Superior temporal gyrus (tissue), 1 donor: ENCODE results near the gene SLC25A29.
"Not testable (repeated sequence)": the region's sequence is repeated elsewhere in the genome, so short reads cannot be mapped to it uniquely, and the experiment has no call there.

Source experiments
- DNase-seq: peaks from one replicate; pipeline ENCODE4 v3.0.0-alpha.2; 2016; ENCODE audit errors: extremely low spot score

Gene SLC25A29

GRCh38 chr14:100293497-100294212 is 12.6 kb downstream of the SLC25A29 start:
- DNase-seq, result no peak

- DNase-seq, result no peak
These were observed 13.3 kb downstream of the SLC25A29 start for GRCh38 chr14:100292776-100293461.

- no peak for DNase-seq
These were observed 13.9 kb downstream of the SLC25A29 start for GRCh38 chr14:100292301-100292775.

- no peak for DNase-seq
These were observed 14.8 kb downstream of the SLC25A29 start for GRCh38 chr14:100291305-100292075.

GRCh38 chr14:100290607-100291304 is 15.5 kb downstream of the SLC25A29 start:
- DNase-seq, result no peak

- no peak for DNase-seq
These were observed 16.2 kb downstream of the SLC25A29 start for GRCh38 chr14:100289916-100290606.

- no peak for DNase-seq
These were observed 17.7 kb downstream of the SLC25A29 start for GRCh38 chr14:100288382-100289185.

GRCh38 chr14:100287998-100288295 is 18.3 kb downstream of the SLC25A29 start:
- DNase-seq, result not testable (repeated sequence)

GRCh38 chr14:100287202-100287997 is 18.8 kb downstream of the SLC25A29 start:
- no peak for DNase-seq

GRCh38 chr14:100286484-100287191 is 19.6 kb downstream of the SLC25A29 start:
- DNase-seq, result no peak

GRCh38 chr14:100285913-100286400 is 20.3 kb downstream of the SLC25A29 start:
- DNase-seq, result no peak

- DNase-seq, result peak; percentile 63
These were observed 21.0 kb downstream of the SLC25A29 start for GRCh38 chr14:100285021-100285912.

- no peak for DNase-seq
These were observed 22.0 kb downstream of the SLC25A29 start for GRCh38 chr14:100283984-100284881.

- not testable (repeated sequence) for DNase-seq
These were observed 22.8 kb downstream of the SLC25A29 start for GRCh38 chr14:100283436-100283835.

- no peak for DNase-seq
These were observed 23.4 kb downstream of the SLC25A29 start for GRCh38 chr14:100282766-100283419.

- no peak for DNase-seq
These were observed 24.2 kb downstream of the SLC25A29 start for GRCh38 chr14:100282083-100282350.
